Hematopoietic multipotent progenitor cell treated with erythropoietin and hydrocortisone succinate and interleukin-3 and kit ligand, for 17 days (in vitro differentiated cells): ENCODE measurements around the gene TMPRSS13.

ENCODE experiments used
- DNase-seq: peaks from one replicate; pipeline ENCODE4 v3.0.0-alpha.2; 2015; ENCODE audit warnings: low spot score

TMPRSS13 gene

GRCh38 chr11:117911694-117912093 is 17.5 kb downstream of the TMPRSS13 start:
- DNase-seq = no peak

GRCh38 chr11:117910941-117911655 is 18.1 kb downstream of the TMPRSS13 start:
- no peak for DNase-seq

GRCh38 chr11:117910525-117910924 is 18.7 kb downstream of the TMPRSS13 start:
- peak; percentile 11 for DNase-seq

- DNase-seq = peak; percentile 77
Measured at GRCh38 chr11:117909611-117910382, 19.4 kb downstream of the TMPRSS13 start.

- DNase-seq = peak; percentile 48
Measured at GRCh38 chr11:117908959-117909610, 20.1 kb downstream of the TMPRSS13 start.

GRCh38 chr11:117908109-117908895 is 20.9 kb downstream of the TMPRSS13 start:
- no peak for DNase-seq

GRCh38 chr11:117907276-117908108 is 21.7 kb downstream of the TMPRSS13 start:
- peak; percentile 88 for DNase-seq

GRCh38 chr11:117906710-117907109 is 22.5 kb downstream of the TMPRSS13 start:
- peak; percentile 8 for DNase-seq

GRCh38 chr11:117906126-117906525 is 23.1 kb downstream of the TMPRSS13 start:
- DNase-seq = no peak

GRCh38 chr11:117905524-117905923 is 23.7 kb downstream of the TMPRSS13 start:
- no peak for DNase-seq

- no peak for DNase-seq
Measured at GRCh38 chr11:117903505-117904382, 25.5 kb downstream of the TMPRSS13 start.

GRCh38 chr11:117902001-117902845 is 27.0 kb downstream of the TMPRSS13 start:
- no peak for DNase-seq

- no peak for DNase-seq
Measured at GRCh38 chr11:117901601-117902000, 27.6 kb downstream of the TMPRSS13 start.

- no peak for DNase-seq
Measured at GRCh38 chr11:117900720-117901440, 28.3 kb downstream of the TMPRSS13 start.

GRCh38 chr11:117900121-117900648 is 29.0 kb downstream of the TMPRSS13 start:
- no peak for DNase-seq

GRCh38 chr11:117898059-117898458 is 31.1 kb downstream of the TMPRSS13 start:
- no peak for DNase-seq

- DNase-seq = no peak
Measured at GRCh38 chr11:117892651-117893050, 36.6 kb downstream of the TMPRSS13 start.

- no peak for DNase-seq
Measured at GRCh38 chr11:117891362-117891761, 37.8 kb downstream of the TMPRSS13 start.
